ENCODE data around the gene PRR5L. TPM values are rescaled to one million over a fixed set of nuclear protein-coding genes. Genes with fewer than 3 reads are reported as not detected.

Gene PRR5L
- polyA plus RNA-seq, 10 donors = 6.1 to 11.3 (median 7.4) TPM

- no peak for DNase-seq
Observed at GRCh38 chr11:36399745-36400144, 103.7 kb downstream of the PRR5L start.

DNA sequence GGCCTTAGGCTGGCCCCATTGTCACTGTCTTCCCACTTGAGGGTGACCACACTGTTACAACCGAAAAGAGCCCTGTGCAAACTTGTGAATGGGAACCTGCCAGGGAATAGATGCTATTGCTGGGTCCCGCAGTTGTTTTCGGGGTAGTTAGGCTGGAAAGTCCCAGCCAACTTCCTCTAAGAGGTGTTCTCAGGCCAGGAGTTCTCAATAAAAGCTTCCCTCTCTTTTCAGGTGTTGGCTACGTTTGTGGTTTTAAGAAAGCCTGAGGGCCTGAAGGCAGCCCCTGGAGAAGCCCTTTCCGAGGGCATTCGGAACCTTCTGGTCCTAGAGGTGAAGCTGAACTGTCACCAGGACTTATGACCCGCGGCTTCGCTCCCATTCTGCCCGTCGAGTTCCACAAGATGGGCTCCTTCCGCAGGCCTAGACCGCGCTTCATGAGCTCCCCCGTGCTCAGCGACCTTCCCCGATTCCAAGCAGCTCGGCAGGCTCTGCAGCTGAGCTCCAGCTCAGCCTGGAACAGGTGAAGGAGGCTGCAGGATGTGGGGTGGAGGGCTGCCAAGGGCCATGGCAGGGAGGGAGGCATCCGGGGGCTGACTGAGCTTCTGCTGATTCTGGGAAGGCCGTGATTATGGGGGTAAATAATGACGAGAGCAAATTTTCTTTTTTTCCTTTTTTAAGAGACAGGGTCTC lies 104.8 kb downstream of the PRR5L start:
- DNase-seq = no peak

DNA sequence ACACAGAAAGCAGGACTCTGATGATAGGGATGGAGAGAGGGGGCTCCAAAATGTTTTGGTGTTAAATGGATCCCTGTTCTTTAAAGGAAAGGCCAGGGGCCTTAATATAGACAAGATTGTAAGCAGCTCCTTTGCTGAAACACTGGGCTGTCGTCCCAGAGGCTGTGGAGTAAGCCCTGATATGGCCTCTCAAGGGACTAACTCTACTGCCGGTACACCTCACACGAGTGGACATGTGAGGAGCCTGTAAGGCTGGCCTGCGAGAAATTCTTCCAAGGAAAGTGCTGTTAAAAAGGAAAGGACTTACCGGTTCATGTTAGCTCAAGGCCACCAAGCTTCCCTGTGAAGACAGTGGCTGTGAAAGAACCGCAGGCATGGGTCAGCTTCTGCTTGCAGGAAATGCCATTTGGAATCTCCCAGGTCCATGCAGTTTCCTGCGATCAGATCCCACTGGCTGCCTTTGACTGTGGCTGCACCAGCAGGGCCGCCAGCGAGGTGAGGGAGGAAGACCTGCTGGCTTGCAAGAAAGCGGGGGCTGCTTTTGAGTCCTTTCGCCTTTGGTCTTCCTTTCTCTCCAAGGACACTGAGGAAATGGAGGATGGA lies 106.6 kb downstream of the PRR5L start:
- DNase-seq = no peak

DNA sequence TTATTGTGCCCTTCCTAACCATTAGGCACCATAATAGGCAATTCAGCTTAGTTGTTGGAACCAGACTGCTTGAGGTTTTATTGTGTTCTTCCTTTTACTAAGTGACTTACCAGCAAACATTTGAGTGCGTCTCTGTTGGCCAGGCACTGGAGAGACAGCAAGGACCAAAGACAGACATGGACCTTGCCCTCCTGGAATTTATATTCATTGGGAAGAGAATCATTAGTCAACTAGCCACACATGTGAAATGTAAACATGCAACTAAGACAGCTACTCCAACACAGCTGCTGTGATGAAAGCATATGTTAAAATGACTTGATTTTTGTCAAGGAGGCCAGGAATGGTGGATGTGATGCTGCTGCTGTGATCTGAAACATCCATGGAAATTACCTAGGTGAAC lies 107.6 kb downstream of the PRR5L start:
- DNase-seq = no peak

GRCh38 chr11:36404831-36405230 lies 108.7 kb downstream of the PRR5L start:
- no peak for DNase-seq

DNA sequence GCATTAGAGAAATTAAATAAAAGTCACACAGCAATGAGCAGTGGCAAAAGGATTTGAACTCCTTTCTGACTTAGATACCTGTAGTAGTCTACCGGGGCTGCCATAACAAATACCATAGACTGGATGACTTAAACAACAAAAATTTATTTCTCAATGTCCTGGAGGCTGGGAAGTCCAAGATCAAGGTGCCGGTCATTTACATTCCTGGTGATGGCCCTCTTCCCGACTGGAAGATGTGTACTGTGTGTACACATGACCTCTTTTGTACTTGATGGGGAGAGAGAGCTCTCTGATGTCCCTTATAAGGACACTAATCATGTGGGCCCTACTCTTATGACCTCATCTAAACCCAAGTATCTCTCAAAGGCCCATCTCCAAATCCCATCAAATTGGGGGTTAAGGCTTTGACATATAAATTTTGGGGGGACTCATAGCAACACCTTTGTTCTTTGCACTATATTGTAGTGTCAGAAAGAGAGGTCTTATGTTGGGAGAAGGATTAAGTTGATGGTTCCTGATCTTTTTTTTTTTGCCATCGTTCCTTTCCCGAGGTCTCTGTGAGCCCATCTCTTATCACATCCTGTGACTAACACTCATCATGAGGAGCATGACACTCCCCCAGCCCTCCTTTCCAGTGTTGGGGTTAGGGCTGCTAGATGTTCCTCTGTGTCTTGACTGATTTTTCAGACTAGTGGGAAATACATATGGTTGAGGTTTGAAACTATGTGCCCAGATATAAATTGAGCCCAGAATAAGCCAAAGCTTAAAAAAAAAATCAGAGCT lies 109.7 kb downstream of the PRR5L start:
- no peak for DNase-seq

GRCh38 chr11:36407356-36407755 lies 111.3 kb downstream of the PRR5L start:
- DNase-seq = no peak

DNA sequence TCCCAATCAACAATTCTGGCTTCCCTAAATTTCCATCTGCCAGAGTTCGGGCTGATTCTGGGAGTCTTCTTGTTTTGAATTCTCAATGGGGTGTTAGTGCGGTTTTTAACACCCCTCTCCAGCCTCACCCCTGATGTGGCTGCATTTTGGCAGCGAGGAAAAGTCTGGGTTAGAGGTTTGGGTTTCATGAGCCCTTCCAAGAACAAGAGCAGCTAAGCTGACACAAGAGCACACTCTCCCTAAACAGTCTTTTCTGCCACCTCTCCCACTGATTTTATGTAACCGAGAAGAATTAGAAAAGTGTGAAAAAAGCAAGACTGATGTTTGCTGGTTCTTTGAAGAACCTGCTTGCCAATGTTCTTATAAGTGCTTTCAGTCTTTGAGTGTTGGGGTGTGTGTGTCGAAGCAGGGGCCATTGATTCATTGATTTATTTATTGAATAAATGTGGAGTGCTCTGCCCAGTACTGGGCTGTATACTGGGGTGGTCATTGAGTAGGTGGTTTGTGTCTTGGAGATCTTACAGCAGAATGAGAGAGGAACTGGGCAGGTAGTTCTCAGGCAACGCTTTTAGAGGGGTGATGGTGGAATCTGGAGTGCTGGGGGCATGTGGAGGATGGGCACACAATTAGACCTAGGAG lies 112.5 kb downstream of the PRR5L start:
- DNase-seq = no peak

GRCh38 chr11:36409152-36409816 lies 113.2 kb downstream of the PRR5L start:
- peak in 2 of 3 donors; percentile 24 to 37 for DNase-seq

GRCh38 chr11:36411202-36411640 lies 115.1 kb downstream of the PRR5L start:
- no peak for DNase-seq

DNA sequence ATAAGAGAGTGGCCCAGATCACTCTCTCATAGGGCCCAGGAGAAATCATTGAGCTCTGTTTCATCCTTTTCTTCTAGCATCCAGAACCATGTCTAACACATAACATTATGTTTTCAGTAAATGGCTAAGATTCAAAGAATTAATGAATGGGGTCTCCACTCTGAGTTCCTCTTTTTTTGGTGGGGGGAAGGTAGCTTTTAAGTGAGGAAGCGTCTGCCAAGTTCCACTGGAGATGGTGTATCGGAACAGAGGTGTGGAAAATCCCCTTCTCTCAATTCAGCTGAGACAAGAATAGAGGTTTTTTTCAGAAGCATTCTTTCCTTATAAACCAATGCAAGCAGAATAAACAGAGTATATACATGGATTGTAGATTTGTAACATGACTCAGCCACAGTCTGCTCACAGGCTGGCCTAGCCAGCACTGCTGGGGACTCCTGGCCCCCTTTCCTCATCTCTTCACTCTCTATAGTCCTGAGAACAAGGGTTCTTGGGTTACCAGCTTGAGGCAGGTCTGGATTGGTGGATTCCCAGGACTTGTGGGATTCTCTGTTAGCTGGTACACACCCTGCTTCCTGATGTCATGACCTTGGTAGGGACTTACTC lies 116.8 kb downstream of the PRR5L start:
- DNase-seq = no peak

DNA sequence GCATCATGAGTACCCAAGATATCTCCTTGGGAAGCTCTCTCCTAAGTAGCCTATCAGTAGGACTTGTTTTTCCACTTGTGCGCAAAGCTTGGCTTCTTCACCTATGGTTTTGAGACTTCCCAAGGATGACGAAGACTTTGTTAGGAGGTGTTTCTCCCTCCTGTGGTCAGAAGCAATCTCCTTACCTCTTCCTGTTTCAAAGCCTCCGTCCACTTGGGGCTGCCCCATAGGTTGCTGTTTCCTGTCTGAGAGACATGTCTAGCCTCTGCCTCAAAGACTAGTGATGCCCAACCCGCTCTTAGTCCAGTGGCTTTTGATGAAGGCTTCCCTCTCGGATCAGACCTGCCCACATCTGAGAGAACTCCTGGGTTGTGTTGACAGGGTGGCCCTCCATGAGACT lies 121.1 kb downstream of the PRR5L start:
- DNase-seq = no peak

DNA sequence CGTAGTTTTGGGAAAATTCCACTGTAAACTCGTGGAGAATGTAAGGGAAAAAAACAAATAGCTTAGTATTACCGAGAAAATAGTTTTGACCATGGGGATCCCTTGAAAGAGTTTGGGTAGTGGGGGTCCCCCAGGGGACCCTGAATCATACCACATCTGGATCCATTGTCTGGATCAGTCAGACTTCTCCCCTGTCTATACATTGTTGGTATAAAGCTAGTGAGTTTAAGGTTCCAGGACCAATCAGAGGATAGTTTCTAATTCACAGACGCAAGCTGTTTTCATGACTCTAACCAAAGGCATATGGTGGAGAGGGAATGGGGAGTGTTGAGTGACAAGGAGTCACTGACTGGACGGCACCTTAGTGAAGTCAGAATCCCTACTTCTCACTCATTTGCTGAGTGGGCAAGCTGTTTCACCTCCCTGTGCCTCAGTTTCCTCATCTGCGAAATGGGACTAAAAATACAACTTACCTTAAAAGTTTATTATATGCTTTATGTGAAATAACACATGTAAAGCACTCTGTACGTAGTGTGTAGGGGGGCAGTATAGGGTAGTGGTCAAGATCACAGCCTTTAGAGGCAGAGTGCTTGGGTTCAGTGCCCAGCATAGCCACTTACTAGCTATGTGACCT lies 123.8 kb downstream of the PRR5L start:
- DNase-seq = no peak

DNA sequence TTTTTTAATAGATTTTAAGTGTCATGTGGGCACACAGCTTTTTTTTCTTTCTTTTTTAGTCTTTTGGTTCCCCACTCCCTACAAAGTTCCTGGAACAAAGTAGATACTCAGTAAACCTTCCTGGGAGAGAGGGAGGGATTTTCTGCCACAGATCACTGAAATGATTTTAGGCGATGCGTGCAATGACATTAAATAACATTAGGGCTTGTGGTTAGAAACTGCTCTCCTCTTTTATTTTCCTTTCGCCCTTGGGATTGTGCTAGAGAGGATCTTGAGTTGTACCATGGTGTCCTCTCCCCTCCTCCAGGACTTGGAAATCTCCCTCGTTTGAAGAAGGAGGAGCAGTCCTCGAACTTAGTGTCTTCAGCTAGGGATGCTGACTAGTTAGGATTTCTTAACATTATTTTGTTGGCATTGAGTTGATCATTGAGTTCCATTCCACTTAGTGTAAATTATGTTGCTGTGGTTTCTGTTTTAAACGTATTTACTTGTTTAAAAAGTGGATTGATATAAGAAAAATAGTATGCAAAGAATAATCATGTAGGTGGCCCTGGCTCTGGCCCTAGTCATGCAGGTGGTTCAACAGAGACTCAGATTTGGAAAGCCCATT lies 125.6 kb downstream of the PRR5L start:
- DNase-seq = no peak

- DNase-seq = peak in 1 of 3 donors; percentile 38
Observed at GRCh38 chr11:36425561-36426081, 129.5 kb downstream of the PRR5L start.

DNA sequence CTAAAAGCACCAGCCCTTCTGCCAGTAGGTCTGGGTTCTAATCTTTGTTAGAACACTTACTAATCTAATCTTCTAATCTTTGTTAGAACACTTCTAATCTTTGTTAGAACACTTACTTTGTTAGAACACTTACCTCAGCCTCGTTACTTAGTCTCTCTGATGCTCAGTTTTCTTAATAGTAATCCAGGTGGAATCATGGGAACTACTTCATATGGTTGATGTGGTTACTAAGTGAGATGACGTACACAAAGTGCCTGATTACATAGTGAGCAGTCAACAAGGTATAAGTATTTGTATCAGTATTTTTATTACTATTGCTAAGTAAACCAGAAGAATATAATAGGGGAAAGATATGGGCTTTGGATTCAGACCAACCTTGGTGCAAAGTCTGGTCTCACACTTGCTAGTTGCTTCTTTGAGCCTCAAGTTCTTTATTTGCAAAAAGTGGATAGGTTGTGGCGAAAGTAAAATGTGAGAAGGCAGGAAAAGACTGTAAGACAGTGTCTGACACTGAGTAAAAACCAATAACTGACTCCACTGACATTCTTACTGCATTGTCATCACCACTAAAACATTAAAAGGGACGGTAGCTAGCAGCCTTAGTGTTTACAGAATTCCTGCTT lies 130.2 kb downstream of the PRR5L start:
- DNase-seq = no peak

DNA sequence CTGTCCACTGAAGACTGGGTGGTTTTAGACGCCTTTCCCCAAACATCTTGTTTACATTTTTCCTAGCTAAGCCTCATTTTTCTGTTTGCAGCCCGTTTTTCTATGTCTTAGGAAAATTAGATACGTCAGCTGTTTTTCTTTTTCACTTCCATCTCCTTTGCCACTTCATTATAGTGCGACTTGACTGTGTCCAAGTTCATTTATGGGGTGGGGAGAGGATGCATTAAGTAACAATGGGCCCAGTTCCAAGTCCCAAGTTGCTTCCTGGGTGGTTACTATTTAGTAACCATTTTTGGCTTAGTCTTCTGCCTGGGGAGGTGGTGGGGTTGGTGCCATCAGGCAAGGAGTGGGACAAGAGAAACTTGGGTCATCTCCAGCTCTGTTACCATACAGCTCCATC lies 131.0 kb downstream of the PRR5L start:
- DNase-seq = no peak

DNA sequence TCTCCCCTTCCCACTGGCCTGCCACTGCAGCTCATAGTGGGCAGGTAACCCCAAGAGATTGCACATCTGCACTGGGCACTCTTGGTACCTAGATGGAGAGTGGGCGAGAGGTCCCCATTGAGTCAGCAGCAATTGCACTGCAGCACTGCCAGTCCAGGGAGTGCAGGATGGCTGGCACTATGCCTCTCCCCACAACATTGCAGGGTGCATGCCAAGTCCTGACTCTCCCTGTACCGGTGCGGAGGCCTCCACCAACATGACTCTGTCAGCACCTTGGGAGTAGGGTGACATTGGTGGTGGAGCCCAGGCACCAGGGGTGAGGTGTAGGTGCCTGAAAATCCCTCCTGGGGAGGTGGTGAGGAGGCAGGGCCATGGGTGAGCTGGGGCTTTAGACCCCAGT lies 131.8 kb downstream of the PRR5L start:
- DNase-seq = no peak

DNA sequence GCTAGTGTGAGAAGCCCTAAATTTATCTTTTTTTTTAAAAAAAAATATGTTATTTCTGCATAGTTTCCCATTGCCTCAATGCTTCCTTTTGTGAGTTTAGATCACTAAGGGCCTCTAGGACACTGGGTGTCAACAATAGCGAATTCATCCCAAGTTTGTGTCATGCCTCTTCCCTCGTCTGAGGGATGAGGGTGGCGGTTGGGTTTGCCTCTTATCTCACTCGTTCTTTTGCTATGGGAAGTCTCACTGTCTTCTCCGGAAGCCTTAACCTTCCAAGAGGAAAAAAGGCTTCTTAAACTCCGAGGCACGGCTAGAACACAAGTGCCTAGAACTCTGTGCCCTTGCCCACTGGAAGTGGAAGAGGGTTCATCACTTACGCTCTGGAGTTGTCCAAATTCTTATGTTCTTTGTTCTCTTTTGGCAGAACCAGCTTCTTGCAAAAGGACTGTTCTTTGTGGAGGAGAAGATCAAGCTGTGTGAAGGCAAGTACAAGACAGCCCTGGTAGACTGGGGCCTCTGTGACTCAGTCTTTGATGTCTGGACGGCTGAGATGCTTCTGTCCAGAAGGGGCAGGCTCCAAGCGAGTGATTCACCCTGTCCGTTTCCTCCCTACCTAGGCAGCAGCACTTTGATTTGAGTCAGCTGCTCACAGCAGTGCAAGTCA lies 135.5 kb downstream of the PRR5L start:
- DNase-seq = peak in 1 of 3 donors; percentile 69

All from muscle of back (tissue), 11 donors.